ENCODE data around the gene RAMP1. TPM values are rescaled to one million over a fixed set of nuclear protein-coding genes. Genes with fewer than 3 reads are reported as not detected.

Gene RAMP1
- polyA plus RNA-seq, 1 donor, result 54.1 TPM

DNA sequence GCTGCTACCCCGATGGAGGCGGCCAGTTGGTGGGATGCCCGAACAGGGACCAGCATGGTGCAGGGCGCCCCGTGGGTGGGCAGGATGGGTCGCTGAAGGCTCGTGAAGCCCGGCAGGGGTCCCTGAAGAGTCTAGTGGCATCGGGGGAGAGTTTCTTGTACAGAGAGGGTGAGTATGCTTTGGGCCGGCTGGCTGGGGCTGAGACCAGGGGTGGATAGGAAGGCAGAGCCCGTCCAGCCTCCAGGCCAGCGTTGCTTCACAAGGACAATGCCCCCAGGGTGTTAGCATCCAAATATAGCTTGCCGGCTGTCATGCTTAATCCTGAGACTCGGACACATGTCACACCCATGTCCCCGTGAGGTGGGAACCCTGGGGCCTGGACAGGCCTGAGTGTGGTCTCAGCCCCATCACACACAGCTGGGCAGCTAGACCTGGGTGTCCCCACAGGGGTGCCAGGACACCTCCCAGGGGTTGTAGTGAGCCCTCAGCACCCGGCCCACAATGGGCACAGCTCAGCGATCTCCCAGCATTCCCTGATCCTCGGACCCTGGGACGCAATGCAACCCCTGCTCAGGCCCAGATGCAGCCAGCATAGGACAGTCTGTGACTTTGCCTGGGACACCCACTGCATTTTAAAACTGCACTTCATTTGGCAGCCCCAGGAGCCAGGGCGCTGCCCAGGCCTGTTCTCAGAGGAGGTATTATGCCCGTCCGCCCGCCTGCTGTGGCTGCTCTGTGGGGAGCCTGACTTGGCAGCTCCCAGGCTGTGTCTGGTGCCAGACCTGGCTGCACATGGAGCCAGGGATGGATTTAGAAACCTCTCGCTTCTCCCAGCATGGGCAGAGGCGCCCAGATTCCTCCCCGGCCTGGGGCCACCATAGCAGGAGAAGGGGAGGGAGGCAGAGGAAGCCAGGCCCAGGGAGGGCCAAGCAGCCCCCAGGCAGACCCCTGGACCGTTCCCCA, 36.4 kb downstream of the RAMP1 start:
- DNase-seq (ENCODE audit: low read depth), result no peak

DNA sequence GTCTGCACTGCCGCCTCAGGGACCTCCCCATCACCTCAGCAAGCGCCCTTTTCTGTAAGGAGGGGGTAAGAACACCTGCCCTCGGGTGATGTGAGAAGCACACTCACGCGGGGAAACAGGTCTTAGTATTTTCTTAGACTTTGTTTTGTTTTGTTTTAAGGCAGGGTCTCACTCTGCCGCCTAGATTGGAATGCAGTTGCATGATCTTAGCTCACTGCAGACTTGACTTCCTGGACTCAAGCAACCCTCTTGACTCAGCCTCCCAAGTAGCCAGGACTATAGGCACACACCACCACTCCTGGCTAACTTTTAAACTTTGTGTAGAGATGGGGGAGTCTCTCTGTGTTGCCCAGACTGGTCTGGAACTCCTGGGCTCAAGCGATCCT, 37.1 kb downstream of the RAMP1 start:
- no peak for DNase-seq (ENCODE audit: low read depth)

DNA sequence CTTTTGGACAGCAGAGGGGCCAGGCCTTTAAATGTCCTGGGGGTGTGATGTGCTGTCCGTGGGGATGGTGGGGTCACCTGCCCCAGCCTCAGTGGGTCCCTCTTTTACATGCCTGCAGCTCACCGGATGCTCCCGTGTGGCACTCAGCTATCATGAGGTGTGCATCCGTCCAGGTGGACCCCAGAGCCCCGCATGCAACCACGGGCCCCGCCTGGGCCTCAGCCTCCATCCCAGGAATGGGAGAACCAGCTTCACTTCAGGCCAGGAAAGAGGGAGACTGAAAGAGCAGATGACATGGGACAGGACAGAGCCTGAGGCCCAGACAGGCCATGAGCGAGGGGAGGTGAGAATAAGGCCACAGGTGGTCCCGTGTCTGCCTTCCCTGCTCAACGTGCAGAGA, 37.5 kb downstream of the RAMP1 start:
- no peak for DNase-seq (ENCODE audit: low read depth)

DNA sequence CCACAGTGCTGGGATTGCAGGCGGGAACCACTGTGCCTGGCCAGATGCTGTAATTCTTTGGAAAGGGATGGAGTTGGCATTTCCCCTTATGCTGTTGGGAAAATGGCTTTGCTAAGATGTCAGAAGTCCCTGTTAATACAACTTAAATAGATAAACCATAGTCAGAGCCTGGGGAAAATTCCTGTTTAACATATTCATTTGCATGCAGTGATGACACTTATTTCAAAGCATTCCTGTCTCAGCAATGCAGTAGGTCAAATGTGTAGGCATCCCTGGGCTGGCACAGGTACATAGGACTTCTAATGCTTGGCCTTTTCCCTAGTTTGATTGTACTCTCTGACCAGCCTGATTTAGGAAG, 38.6 kb downstream of the RAMP1 start:
- no peak for DNase-seq (ENCODE audit: low read depth)

DNA sequence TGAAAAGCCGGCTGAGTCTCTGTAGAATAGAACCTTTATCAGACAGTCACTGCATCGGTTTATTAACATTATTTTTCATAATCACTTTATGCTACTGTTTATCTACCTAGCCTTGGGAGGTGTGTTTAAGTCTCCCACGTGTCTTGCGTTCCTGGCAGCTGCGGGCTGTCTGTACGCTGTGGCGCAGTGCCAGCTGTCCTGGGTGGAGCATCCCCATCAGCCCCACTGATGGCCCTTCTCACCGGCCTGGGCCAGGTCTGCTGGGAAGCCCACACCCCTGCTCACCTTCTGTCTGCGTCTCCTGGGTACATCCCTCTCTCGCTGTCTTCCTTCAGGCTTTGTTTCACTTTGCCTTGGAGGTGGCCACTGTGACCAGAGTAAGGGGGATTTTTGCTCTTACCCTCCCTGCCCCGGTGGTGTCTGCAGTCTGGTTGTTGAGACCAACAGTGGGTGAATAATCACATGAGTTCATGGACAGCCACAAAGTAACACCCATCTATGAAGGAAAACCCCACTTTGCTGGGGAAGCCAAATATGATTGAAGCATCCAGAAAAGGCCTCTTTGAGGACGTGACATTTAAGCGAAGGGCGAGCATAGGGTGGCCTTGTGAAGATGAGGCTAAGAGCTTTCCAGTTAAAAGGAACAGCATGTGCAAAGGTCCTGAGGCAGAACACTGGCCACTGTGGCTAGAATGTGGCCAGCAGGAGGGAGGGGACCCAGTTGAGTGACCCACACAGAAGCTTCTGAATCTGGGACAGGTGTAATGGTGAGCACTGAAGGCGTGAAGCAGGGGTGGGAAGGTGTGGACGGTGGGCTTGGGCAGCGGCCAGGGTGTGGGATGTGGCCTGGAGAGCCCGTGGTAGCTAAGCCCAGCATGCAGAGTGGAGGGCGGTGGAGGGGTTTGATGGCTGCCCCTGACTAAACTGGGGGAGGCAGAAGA, 41.7 kb downstream of the RAMP1 start:
- DNase-seq (ENCODE audit: low read depth), result no peak

DNA sequence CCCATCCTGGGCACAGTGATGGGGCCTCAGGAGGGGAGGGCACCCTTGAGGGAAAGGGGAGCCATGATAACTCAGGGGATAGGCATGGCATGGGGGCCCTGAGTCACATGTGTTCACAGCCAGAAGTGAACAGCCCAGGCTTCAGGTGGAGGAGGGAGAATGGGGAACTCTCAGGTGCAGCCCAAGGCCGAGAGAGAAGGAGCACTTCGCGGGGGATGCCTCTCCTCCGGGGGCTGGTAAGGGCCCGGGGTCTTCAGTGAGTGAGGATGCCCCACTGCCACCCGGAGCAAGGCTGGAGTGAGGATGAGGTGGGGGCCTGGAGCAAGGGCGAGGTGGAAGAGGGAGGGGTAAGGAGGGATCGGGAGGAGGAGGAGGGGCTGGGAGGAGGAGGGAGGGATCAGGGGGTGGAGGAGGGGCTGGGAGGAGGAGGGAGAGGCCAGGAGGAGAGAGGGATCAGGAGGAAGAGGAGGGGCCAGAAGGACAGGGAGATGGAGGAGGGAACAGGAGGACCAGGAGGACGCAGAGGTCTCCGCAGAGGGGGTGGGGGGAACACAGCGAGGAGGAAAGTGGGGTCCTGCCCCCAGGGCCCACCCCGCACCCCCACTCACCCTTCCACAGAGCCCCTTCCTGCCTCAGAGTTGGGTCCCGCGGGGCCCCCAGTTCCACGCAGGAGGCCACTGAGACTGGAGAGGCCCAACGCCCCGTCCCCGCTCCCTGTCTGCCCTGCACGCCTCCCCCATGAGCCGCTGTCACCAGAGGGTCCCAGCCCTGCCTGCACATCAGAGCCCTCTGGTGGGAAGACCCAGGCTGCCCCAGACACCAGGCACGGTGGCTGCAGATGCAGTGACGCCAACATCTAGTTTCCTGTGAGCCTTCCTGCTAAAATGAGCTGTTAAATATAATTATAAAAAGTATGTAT, 42.8 kb downstream of the RAMP1 start:
- DNase-seq (ENCODE audit: low read depth), result no peak

DNA sequence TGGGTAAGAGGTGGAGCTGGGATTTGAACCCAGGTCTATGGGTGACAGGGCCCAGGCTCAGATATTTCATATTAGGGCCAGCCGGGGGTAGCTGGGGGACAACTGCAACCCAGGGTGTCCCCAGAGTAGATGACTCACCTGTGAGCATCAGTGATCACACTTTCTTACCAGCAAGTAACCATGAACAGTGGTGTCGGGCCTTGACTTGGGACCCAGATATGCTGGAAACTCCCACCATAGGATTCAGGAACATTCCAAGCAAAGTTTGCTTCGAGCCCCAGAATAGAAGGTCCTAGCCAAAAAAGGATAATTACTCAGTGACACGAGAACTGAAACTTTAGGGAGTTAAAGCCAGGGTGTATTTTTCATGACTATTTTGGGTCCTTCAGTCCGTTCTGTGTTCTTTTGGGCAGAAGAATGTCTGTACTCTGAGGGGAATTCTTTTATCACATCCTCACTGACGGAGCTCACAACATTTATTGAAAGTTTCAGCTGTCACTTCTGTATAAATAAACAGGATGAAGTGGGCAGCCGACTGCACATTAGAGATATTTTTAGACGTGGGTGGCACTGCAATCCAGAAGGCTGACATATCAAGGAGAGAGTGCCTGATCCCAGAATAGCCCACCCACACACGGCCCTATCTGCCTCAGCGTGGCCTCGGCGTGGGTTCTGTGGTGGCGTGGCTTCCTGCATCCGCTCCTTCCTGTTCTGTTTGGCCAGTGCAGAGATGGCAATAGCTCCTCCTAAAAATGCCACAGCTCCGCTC, 45.6 kb downstream of the RAMP1 start:
- DNase-seq (ENCODE audit: low read depth), result no peak

DNA sequence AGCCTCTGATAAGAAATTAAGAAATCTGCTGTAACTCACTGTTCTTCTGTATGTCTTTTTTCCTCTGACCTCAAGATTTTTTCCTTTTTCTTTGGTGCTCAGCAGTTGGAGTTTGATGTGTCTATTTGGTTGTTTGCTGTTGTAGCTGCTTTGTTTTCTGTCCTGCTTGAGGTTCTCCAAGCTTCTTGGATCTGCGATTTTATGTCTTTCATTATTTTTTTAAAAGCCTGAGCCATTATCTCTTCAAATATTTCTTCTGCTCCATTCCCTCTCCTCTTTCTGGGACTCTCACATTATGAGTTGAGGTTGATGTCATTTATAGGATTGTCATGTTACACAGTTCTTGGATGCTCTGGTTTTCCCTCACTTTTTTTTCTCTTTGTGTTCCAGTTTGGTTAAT, 47.7 kb downstream of the RAMP1 start:
- no peak for DNase-seq (ENCODE audit: low read depth)

DNA sequence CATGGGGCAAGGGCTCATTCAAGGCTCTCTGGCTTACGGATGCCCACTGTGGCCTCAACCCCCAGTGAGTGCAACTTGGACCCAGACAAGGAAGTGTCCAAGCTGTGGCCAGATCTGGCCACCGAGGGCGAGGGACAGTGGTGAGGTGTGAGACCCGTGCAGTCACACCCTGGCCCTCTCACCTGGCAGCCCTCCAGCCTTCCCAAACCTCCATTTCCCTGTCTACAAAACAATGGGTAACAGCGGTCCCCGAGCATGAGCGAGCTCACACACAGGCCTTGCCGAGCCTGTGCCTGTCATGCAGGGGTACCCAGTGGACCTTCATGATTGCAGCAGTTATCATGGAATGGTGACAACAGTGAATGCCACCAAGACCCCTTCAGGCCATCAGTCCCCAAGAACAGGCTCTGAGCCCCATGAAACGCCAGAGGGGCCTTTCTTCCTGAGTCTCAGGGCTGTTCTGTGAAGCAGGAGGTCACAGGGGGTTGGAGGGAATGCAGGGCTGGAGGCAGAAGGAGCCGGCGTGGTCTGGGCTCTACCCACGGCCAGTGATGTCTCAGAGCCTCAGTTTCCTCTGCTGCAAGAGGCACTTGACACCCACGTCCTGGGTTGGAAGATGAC, 49.8 kb downstream of the RAMP1 start:
- DNase-seq (ENCODE audit: low read depth), result no peak

DNA sequence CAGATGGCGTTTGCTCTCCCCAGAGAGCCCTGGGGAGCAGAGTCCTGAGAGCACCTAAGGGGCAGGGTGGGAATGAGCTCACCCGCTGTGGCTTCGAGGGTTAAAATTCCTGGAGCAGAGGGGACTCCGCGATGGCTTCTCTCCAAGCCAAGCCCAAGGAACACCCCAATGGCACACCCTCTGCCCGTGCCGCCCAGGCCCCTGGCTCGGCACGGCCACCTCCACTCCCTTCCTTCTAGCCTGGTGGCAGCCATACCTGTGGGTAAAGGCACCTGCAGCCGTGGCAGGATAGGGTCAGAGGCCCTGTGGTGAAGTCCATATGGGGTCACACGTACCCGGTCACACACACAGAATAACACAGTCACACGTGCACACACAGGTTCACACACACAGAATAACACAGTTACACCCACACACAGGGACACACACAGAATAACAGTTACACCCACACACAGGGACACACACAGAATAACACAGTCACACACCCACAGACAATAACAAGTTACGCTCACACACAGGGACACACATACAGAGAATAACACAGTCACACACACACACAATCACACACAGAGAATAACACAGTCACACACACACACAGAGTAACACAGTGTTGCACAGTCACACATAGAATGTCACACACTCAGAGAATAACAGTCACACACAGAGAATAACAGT, 50.5 kb downstream of the RAMP1 start:
- DNase-seq (ENCODE audit: low read depth), result no peak

DNA sequence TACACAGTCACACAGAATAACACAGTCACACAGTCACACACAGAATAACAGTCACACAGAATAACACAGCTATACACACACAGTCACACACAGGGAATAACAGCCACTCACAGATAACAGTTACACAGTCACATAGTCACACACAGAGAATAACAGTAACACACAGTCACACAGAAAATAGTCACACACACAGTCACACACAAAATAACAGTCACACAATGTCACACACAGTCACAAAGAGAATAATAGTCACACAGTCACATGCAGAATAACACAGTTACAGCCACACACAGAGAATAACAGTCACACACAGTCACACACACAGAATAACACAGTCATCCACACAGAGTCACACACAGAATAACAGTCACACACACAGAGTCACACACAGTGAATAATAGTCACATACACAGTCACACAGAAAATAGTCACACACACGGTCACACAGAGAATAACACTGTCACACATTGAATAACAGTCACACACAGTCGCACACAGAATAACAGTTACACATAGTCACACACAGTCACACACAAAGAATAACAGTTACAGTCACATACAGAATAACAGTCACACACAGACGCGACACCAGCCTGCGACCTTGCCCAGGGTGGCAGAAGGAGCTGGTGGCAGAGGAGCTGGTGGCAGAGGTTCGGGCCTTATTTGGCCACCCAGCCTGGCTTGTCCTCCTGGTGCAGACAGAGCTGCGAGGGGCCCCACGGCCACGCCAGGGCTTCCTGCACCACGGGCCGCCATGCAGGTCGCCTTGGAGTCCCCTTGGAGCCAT, 51.3 kb downstream of the RAMP1 start:
- no peak for DNase-seq (ENCODE audit: low read depth)

DNA sequence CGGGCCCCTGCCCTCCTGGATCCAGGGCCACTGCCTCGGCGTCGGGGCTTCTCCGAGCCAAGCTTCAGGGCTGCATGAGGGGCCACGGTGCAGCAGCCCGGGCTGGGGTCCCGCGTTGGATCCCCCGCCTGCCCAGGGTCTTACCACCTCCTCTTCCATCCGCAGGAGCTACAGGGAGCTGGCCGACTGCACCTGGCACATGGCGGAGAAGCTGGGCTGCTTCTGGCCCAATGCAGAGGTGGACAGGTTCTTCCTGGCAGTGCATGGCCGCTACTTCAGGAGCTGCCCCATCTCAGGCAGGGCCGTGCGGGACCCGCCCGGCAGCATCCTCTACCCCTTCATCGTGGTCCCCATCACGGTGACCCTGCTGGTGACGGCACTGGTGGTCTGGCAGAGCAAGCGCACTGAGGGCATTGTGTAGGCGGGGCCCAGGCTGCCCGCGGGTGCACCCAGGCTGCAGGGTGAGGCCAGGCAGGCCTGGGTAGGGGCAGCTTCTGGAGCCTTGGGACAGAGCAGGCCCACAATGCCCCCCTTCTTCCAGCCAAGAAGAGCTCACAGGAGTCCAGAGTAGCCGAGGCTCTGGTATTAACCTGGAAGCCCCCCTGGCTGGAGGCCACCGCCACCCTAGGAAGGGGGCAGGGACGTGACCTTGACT, 52.1 kb downstream of the RAMP1 start:
- no peak for DNase-seq (ENCODE audit: low read depth)

DNA sequence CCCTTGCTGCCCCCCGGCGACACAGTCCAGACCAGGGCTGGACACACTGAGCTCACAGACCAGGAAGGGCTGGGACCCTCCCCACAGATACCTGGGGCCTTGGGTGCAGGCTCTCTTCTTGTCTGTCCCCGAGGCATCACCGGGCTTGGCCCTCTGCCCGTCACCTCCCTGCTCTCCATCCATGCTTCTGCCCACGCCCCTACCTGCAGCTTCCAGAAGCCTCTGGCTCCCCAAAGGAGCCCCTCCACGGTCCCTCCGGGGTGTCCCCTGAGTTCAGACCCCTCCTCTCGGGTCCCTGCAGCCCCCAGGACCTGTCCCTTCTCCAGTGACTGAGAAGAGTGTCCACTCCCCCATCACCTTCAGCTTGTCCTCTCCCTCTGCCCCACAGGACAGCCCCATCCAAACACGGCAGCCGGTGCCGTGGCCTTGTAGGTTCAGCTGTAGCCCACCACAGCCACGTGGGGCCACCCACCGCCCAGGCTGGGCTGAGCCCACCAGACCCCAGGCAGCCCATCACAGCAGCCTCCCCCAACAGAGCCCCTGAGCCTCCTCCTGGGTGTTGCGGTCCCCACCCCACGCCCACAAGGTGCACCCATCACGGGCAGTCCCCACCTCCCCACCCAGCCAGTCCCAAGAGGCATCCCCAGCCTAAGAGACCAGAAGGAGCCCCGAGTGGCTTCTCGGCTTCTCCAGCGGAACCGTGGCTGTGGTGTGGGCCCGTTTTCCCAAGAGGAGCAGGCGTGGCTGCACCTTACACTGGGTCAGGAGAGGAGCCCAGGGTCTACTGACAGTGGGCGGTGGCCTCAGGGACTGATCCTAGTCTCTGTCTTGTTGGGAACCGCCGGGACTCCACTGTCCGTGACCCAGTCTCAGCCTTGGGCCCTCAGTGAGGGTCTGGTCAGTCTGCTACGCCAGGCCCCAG, 53.1 kb downstream of the RAMP1 start:
- no peak for DNase-seq (ENCODE audit: low read depth)

DNA sequence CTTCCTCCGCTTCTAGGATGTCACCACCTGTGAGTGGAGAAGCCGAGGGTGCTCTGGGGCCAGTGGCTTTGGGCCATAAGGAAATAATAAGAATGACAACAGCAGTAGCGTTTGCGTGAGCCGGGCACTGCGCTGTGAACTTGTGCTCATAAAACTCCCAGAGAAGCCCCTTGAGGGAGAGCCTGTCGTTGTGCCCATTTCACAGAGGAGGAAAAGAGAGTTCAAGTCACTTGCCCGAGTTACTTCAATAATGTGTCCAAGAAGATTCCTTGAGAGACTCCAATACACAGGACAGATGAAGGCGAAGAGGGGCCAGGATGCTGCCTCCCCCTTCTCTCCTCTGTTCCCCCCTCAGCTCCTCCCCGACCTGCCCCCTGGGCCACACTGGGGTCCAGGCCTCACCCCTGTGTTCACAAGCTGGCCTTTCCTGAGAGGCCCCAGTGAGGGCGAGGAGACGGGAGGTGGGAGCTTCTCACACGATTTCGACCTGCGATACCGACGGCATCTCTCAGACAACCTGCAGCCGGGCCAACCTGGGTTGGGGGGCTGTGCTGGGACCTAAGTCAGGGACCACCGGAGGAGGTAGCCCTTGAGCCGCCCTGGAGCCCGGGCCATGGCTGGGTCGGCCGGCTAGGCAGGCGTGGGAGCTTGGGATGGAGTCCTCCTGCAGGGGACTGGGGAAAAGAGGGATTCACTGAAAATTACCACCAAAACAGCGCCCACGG, 53.9 kb downstream of the RAMP1 start:
- DNase-seq (ENCODE audit: low read depth), result no peak

DNA sequence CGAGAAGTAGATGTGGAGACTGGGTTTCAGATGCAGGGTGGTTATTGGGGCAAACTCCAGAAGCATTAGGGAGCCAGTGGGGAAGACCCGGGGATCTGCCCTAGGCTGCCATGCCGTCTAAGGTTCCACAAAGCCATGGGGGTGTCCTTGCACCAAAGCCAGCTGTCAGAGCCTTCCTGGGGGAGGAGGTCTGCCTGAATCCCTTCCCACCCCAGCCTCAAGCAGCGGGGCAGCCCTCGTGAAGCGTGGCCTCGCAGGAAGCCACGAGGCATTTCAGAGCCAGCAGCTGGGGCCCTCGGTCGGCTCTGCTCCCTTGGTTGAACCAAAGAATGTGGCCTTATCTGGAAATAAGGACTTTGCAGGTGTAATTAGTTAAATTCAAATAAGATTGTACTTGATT, 56.2 kb downstream of the RAMP1 start:
- no peak for DNase-seq (ENCODE audit: low read depth)

DNA sequence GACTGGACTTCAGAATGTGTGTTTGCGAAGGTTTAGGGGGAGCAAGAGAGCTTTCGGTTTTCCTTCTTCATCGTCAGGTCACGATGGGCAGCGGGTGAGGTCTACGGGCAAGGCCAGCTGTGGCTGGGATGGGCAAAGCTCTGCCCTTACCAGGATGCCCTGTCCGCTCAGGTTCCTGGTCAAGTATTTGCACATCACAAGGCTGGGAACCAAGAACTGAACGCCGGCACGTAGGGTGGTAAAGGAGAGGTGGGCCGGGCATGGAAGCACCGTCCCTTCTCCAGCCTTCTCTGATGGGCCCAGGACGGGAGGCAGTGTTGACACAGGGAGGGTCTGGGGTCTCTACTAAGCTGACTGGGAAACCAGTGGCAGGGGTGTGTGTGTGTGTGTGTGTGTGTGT, 56.9 kb downstream of the RAMP1 start:
- DNase-seq (ENCODE audit: low read depth), result no peak
